Activated naive CD8-positive, alpha-beta T cell treated with anti-CD3 and anti-CD28 coated beads, Interleukin-2, amount 10 ng/mL, durations not matched to agents 7 days and 5 days (primary cell): ENCODE measurements around the gene HOXC11. TPM values are rescaled to one million over a fixed set of nuclear protein-coding genes. Genes with fewer than 3 reads are reported as not detected.

Experiments used
- ATAC-seq: fragments of 150-1000 bp; cut with Tn5 transposase; one replicate; pipeline ENCODE4 v1.10.0; 2021; ENCODE audit warnings: low read depth, moderate library complexity
- POLR2A ChIA-PET: fragments of 350-600 bp; sonication (Branson Sonifier 250); formaldehyde crosslinking; loops from one replicate; lab custom pipeline; 2021; ENCODE audit warnings: antibody characterized with exemption; lab: Charles Lee
- DNase-seq: peaks from one replicate; pipeline ENCODE4 v3.0.0; 2021
- H3K27ac Mint-ChIP-seq: one replicate; pipeline ENCODE4 v1.8.0; 2022; ENCODE audit warnings: mild to moderate bottlenecking, mixed read lengths
- H3K27me3 Mint-ChIP-seq: one replicate; pipeline ENCODE4 v1.8.0; 2022; ENCODE audit warnings: mild to moderate bottlenecking, moderate library complexity, mixed read lengths
- H3K36me3 Mint-ChIP-seq: one replicate; pipeline ENCODE4 v1.8.0; 2021; ENCODE audit warnings: mild to moderate bottlenecking, mixed read lengths
- H3K4me1 Mint-ChIP-seq: one replicate; pipeline ENCODE4 v1.8.0; 2021; ENCODE audit warnings: mixed read lengths
- H3K4me3 Mint-ChIP-seq: one replicate; pipeline ENCODE4 v1.8.0; 2022; ENCODE audit warnings: mild to moderate bottlenecking, moderate library complexity, mixed read lengths
- H3K9me3 Mint-ChIP-seq: one replicate; pipeline ENCODE4 v1.8.0; 2021; ENCODE audit warnings: mixed read lengths
- total RNA-seq, 2 experiments: library from RNA; stranded (reverse); gene quantifications; one replicate each; pipeline ENCODE4 v1.2.3, GENCODE V29; 2021

HOXC11 gene
- total RNA-seq, 2 experiments from 2014 or later = not detected

DNA sequence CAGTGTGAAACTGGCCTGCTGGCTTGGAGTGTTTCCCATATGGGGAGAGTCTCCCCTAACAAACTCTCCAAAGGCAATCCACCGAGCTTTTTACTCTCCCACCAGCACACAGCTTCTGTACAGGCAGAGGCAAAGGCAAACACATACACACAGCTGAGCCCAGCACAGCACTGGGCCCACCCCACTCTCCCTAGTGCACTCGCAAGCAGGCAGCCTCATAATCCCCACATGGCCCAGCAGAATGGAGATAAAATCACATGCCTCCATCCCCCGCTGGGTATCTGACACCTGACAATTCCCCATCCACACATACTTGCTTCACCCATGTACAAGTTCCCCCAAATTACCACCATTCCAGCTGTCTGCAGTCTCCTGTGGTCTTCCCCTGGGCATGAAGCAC, 14.8 kb upstream of the HOXC11 start:
- no peaks in the 10 kb centered on the region for H3K36me3 Mint-ChIP-seq
- no peak overlapping the region for H3K4me3 Mint-ChIP-seq
- peaks cover 88% of the 10 kb centered on the region for H3K27me3 Mint-ChIP-seq
- POLR2A ChIA-PET = no interaction called here
- no peak overlapping the region for H3K27ac Mint-ChIP-seq
- ATAC-seq = no peak
- DNase-seq = no peak
- no peaks in the 10 kb centered on the region for H3K9me3 Mint-ChIP-seq
- H3K4me1 Mint-ChIP-seq = peaks cover 5% of the 10 kb centered on the region

DNA sequence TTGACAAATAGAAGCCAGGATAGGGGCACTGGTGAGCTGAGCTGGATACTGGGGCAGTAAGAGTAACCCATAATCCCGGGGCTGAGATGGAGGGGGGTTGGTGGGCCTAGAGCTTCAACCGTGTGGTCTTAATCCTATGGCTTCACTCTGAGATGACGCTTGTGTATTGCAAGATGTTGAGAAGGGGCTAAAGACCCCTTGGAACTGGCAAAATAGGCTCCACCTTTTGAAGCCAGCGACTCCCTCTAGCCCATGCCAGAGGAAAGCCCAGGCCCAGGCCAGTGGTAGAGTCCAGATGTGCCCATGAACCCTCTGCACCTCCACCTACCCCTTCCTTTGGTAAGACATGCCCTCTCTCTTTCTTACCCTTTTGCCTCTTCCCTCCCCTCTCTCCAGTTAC, 13.6 kb upstream of the HOXC11 start:
- no peak for DNase-seq
- POLR2A ChIA-PET = no interaction called here
- no peak overlapping the region for H3K4me3 Mint-ChIP-seq
- H3K4me1 Mint-ChIP-seq = peaks cover 3% of the 10 kb centered on the region
- no peak for ATAC-seq
- H3K27ac Mint-ChIP-seq = no peak overlapping the region
- H3K27me3 Mint-ChIP-seq = peaks cover 87% of the 10 kb centered on the region
- no peaks in the 10 kb centered on the region for H3K36me3 Mint-ChIP-seq
- H3K9me3 Mint-ChIP-seq = no peaks in the 10 kb centered on the region

DNA sequence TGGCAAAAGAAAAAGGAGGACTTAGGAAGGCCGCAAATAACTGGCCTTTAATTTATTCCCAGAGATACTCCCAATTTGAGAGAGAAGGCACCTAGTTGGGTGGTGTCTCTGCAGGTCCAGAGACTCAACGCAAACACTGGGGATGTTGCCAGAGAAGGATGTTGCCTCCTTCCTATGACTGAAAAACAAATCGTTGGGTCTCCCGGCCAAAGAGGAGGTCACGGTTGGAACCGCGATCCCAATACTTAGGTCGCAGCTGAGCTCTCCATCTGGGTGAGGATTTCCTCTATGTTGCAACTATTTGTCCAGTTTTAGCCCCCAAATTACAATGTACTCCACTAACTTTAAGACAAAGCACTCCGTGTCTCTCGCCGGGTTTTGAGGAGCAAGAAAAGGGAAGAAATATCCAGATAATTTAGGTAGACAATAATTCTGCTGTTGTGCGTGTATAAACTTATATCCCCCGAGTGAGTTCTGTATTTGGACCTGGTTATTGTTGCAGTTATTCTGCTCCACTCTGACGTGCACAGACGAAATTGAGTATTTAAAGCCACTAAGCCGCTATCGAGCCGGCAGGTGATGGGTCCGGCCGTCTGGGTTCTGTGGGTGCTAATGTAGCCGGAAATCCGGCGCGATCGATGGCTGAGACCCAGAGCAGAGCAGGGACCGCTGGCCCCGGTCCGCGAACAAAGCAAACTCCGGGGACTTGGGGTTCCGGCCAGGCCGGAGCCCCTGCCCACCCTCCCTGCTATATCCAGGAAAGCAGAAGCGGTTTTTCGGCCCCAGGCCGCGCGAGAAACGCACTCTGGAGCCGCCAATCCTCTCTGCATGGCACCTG, 12.5 kb upstream of the HOXC11 start:
- H3K4me1 Mint-ChIP-seq = peaks cover 7% of the 10 kb centered on the region
- ATAC-seq (no peak), DNase-seq (no peak)
- H3K36me3 Mint-ChIP-seq = no peaks in the 10 kb centered on the region
- POLR2A ChIA-PET = no interaction called here
- no peaks in the 10 kb centered on the region for H3K9me3 Mint-ChIP-seq
- peak overlapping the region; percentile 20 for H3K27ac Mint-ChIP-seq
- H3K27me3 Mint-ChIP-seq = peaks cover 91% of the 10 kb centered on the region
- H3K4me3 Mint-ChIP-seq = peak overlapping the region; percentile 4

DNA sequence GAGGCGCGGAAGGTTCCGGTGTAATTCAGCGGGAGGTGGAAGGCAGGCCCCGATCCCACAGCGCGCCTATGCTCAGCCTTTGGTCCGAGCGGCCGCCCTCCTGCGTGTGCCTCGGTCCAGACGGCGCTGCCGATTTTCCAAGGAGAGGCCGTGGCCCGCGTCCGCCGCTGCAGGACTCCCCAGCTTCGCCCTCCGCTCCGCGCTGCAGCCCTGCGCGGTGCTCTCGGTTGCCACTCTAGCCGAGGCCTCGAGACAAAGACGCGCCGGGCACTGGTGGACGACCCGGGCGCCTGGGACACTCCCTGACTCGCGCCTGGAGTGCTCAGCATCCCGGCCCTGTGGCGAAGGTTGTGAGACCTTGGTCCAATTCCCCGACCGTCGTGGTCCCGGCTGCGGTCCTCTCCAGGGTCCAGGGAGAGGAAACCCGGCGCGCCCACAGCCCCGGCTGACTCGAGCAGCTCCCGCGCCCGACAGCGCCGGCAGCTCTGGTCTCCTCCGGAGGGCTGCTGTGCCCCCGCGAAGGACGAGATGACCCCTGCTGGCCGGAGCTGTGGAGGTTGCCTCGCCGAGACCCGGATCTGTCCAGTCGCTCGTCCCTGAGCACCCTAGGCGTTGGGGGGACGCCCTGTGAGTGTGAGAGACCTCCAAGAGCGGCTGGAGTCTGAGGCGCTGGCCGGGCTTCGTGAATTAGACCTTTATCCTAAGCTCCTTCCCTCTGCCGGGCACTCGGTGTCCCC, 11.7 kb upstream of the HOXC11 start:
- H3K27me3 Mint-ChIP-seq = peaks cover 91% of the 10 kb centered on the region
- POLR2A ChIA-PET = no interaction called here
- H3K4me1 Mint-ChIP-seq = peaks cover 8% of the 10 kb centered on the region
- H3K4me3 Mint-ChIP-seq = no peak overlapping the region
- peaks cover 2% of the 10 kb centered on the region for H3K36me3 Mint-ChIP-seq
- no peaks in the 10 kb centered on the region for H3K9me3 Mint-ChIP-seq
- peak; percentile 42 for DNase-seq
- no peak overlapping the region for H3K27ac Mint-ChIP-seq
- no peak for ATAC-seq

DNA sequence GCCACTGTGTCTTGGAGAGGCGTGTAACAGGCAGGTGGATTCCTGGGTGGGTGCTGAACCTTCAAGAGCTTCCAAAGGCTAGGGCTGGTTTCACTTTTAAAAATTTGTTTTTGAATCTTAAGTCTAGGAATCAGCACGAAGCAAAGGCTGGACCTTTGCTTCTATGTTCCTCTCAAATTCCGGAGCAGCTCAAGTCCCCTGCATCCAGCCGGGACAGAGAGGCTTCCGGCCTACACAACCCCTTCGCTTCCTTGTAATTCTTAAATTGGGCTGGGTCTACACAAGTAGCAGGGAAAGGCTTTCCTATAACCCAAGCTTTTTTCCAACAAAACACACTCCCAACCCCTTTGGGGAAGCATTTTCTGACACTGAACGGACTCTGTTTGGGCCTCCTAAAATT, 9.9 kb upstream of the HOXC11 start:
- POLR2A ChIA-PET = interaction anchor here (0.6 kb wide), 1 partner anchor 69 kb away, joined by 4 read pairs; no protein-coding TSS in a partner anchor
- ATAC-seq (no peak), DNase-seq (no peak)
- H3K36me3 Mint-ChIP-seq = peaks cover 2% of the 10 kb centered on the region
- peaks cover 14% of the 10 kb centered on the region for H3K4me1 Mint-ChIP-seq
- H3K9me3 Mint-ChIP-seq = no peaks in the 10 kb centered on the region
- no peak overlapping the region for H3K4me3 Mint-ChIP-seq
- H3K27me3 Mint-ChIP-seq = peaks cover 91% of the 10 kb centered on the region
- no peak overlapping the region for H3K27ac Mint-ChIP-seq

DNA sequence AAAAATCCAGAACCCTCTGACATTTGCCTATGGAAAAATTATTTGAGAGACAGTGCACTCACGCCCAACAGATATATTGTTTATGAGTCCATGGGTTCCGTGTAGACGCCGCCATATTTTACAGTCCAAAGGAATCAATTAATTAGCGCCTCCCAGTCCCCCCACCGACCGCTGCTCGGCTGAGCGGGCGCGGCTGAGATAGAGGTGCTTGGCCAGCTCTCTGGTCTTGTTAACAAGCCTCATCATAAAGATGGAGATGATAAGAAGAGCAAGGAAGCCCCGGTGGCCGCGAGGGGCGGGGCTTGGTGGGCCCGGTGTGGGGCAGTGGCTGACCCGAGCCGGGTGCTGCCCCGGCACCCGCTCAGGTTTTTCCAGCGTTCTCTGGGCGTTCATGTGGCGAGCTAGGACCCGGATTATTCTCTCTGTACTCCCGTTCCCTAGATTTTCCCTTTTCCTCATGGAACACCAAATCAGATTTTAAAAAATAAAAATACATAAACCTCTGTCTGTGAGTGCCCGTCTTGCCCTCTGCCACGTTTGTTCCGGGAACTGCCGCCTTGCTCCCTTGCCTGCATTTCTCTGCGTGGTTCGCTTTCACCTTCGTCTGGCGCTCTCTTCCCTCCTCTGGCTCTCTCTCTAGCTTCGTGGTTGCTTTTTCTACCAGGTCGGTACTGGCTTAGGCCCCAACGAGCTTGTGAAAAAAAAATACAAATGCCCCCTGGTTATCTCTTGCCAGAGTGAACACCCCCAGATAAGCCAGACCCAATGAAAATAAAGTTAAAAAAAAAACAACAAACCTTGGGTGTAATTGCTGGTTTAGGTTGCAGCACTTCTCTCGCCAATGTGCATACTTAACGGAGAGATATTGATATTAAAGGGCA, 9.3 kb upstream of the HOXC11 start:
- no peak overlapping the region for H3K27ac Mint-ChIP-seq
- no peaks in the 10 kb centered on the region for H3K9me3 Mint-ChIP-seq
- H3K4me3 Mint-ChIP-seq = no peak overlapping the region

DNA sequence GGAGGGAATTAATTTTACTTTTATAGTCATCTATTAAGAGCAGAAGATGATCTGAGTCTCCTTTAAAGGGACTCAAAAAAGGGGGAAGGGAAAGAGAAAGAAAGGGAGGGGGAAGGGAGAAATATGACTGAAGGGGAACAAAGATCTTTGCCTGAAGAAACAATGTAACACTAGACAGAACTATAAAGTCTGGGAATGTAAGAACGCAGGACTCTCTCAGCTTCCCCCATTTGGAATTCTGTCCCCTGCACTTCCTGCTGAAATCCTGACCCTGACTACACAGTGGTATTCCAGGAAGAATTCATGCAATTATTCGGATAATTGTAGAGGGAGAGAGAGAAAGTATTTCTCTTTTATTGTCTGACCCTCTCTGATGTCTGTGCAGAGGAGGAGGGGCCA, 8.6 kb upstream of the HOXC11 start:
- POLR2A ChIA-PET = no interaction called here
- Mint-ChIP-seq H3K4me1 (peaks cover 14% of the 10 kb centered on the region), H3K9me3 (no peaks in the 10 kb centered on the region), H3K27me3 (peaks cover 92% of the 10 kb centered on the region), H3K36me3 (peaks cover 2% of the 10 kb centered on the region), H3K27ac (no peak overlapping the region), H3K4me3 (no peak overlapping the region)
- ATAC-seq (no peak), DNase-seq (no peak)

More for the DNA sequence above, 9.3 kb upstream of the HOXC11 start:
- Mint-ChIP-seq H3K4me1 (peaks cover 14% of the 10 kb centered on the region), H3K36me3 (peaks cover 2% of the 10 kb centered on the region), H3K27me3 (peaks cover 91% of the 10 kb centered on the region)
- ATAC-seq (no peak), DNase-seq (no peak)
- POLR2A ChIA-PET = no interaction called here

DNA sequence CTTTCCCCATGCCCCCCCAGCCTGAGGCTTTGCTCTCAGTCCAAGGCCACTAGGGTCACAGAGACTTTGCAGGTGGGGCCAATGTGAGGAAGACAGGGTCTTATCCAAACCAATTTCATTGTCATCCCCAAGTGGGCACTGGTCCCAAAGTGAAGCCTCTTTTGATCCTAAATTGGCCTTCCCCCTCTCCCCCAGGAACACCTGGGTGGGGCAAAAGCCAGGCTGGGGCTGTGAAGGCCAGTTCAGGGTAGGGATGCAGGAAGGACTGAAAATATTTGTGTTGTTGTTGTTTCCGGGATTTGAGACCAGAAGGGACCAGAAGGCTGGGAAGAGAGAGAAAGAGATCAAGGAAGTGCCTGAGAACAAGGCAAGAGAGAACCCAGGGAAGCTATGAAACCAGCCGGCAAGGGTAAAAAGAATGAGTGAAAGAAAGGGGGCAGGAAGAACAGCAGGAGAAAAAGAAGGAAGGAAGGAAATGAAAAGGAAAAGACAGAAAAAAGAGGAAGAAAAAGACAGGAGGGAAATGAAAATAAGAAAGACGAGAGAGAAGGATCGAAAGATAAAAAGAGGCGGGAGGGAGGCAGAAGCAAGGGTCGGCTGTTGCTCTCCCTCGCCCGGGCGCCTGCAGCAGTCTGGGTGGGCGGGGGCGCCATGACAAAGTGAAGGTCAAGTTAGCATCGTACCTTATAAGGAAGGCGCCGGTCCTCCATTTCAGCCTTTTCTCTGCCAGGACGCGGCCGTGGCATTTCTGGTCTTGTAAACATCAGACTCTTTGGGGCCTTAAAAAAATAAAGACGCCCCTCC, 7.4 kb upstream of the HOXC11 start:
- Mint-ChIP-seq H3K27ac (no peak overlapping the region), H3K4me3 (peak overlapping the region; percentile 11), H3K4me1 (peaks cover 14% of the 10 kb centered on the region), H3K36me3 (peaks cover 2% of the 10 kb centered on the region), H3K27me3 (peaks cover 92% of the 10 kb centered on the region), H3K9me3 (no peaks in the 10 kb centered on the region)
- POLR2A ChIA-PET = interaction anchor here (0.7 kb wide), 1 partner anchor 89 kb away, joined by 3 read pairs; no protein-coding TSS in a partner anchor
- DNase-seq (no peak), ATAC-seq (no peak)

DNA sequence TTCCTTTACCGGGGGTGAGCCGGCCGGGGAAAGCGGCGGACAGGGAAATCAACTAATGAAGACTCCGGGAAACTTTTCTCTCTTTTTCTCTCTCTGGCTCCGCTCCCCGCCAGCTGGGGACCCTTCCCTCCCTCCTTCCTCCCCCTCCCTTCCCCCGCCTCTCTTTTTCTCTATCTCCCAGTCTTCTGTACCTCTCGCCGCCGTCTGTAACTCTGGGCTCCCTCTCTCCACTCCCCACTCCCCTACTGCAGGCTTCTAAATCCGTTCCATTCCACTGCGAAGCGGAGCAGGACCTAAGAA, 6.9 kb upstream of the HOXC11 start:
- Mint-ChIP-seq H3K4me1 (peaks cover 14% of the 10 kb centered on the region), H3K27me3 (peaks cover 94% of the 10 kb centered on the region), H3K36me3 (peaks cover 2% of the 10 kb centered on the region), H3K4me3 (peak overlapping the region; percentile 29), H3K9me3 (no peaks in the 10 kb centered on the region), H3K27ac (peak overlapping the region; percentile 55)
- POLR2A ChIA-PET = no interaction called here
- ATAC-seq = no peak
- DNase-seq = no peak

DNA sequence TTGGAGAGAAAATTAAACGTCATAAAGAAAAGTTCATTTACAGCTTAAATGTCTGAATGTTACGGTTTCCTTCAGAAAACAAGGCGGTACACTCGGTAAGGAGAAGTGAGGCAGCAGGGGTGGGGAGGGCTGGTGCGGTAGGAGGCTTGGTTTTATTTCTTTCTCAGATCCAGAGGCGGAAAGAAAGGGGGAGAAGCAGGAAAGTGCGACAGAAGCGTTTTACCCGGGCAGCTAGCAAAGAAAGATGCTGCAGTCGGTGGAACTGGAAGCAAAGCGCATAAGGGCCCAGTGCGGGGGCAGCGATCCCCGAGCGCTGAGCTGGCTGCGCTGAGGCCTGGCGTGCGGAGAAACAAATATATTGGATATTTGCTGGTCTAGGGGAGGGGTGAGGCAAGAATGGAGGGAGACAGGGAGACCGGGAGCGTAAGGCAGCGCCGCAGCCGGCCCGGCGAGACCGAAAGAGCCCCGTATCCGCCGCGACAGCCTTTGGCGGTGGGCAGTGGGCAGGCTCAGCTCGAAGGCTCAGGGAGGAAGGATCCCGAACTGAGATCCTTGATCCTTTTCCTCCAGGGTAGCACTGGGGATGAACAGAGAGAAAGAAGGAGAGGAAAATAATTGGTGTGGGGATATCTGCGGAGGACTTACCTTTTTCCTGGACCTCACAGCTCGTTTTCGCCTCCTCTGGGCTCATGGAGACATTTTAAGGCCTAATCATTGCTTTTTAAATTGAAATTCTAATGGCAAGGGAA, 6.4 kb upstream of the HOXC11 start:
- DNase-seq (no peak), ATAC-seq (no peak)
- H3K27ac Mint-ChIP-seq = peak overlapping the region; percentile 55
- H3K9me3 Mint-ChIP-seq = no peaks in the 10 kb centered on the region
- peaks cover 98% of the 10 kb centered on the region for H3K27me3 Mint-ChIP-seq
- POLR2A ChIA-PET = no interaction called here
- H3K4me3 Mint-ChIP-seq = peak overlapping the region; percentile 29
- H3K36me3 Mint-ChIP-seq = peaks cover 2% of the 10 kb centered on the region
- H3K4me1 Mint-ChIP-seq = peaks cover 14% of the 10 kb centered on the region

DNA sequence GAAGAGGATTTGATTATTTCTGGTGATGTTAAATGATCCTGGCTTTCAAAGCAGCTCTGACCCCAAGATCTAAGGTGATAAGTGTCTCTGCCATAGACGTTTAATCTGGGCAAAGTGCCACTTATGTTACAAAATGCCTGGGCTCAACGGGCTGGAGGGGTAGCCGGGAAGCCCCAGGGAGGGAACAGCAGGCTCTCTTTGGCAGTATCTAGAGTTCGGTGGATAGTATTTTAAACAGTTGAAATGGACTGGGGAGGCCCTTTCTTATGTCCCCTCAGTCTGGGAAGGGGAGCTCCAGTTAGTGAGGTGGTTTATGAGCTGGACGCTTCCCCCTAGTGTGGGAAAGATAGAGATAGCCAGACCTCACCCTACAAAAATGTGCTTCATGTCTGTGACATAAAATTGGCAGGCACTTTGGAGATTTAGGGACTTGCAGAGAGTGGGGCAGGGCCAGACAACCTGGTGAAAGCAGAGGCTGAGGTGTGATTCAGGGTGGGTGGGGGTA, 5.5 kb upstream of the HOXC11 start:
- POLR2A ChIA-PET = no interaction called here
- H3K27ac Mint-ChIP-seq = no peak overlapping the region
- peaks cover 2% of the 10 kb centered on the region for H3K36me3 Mint-ChIP-seq
- H3K4me1 Mint-ChIP-seq = peaks cover 14% of the 10 kb centered on the region
- DNase-seq (no peak), ATAC-seq (no peak)
- no peaks in the 10 kb centered on the region for H3K9me3 Mint-ChIP-seq
- peaks cover 99% of the 10 kb centered on the region for H3K27me3 Mint-ChIP-seq
- H3K4me3 Mint-ChIP-seq = no peak overlapping the region
